HG03521 (cell line): ENCODE measurements around the gene ATP12A.

ENCODE experiments used
- ATAC-seq: cut with Tn5 transposase; IDR thresholded peaks from one replicate; pipeline ENCODE4 v1.9.1; 2021; ENCODE audit warnings: mild to moderate bottlenecking, moderate library complexity; ENCODE audit not compliant: unreplicated experiment

ATP12A gene

GRCh38 chr13:24684600-24684998, 4.4 kb downstream of the ATP12A start:
- ATAC-seq, result no peak

- ATAC-seq, result no peak
Measured at GRCh38 chr13:24685314-24685713, 5.1 kb downstream of the ATP12A start.

- ATAC-seq, result no peak
Measured at GRCh38 chr13:24687611-24688010, 7.4 kb downstream of the ATP12A start.

- ATAC-seq, result no peak
Measured at GRCh38 chr13:24688111-24688510, 7.9 kb downstream of the ATP12A start.

GRCh38 chr13:24688950-24689349, 8.7 kb downstream of the ATP12A start:
- ATAC-seq, result no peak

GRCh38 chr13:24691381-24691780, 11.2 kb downstream of the ATP12A start:
- no peak for ATAC-seq

- no peak for ATAC-seq
Measured at GRCh38 chr13:24692561-24692960, 12.4 kb downstream of the ATP12A start.

GRCh38 chr13:24693862-24694471, 13.8 kb downstream of the ATP12A start:
- ATAC-seq, result no peak

GRCh38 chr13:24694907-24695306, 14.7 kb downstream of the ATP12A start:
- no peak for ATAC-seq

GRCh38 chr13:24698686-24699085, 18.5 kb downstream of the ATP12A start:
- no peak for ATAC-seq

- ATAC-seq, result no peak
Measured at GRCh38 chr13:24699541-24699940, 19.3 kb downstream of the ATP12A start.

- no peak for ATAC-seq
Measured at GRCh38 chr13:24700539-24700938, 20.3 kb downstream of the ATP12A start.

GRCh38 chr13:24706886-24707585, 26.8 kb downstream of the ATP12A start:
- no peak for ATAC-seq

GRCh38 chr13:24709186-24709913, 29.1 kb downstream of the ATP12A start:
- ATAC-seq, result no peak

- no peak for ATAC-seq
Measured at GRCh38 chr13:24713022-24713421, 32.8 kb downstream of the ATP12A start.

GRCh38 chr13:24716011-24716410, 35.8 kb downstream of the ATP12A start:
- ATAC-seq, result no peak

GRCh38 chr13:24716446-24716845, 36.2 kb downstream of the ATP12A start:
- no peak for ATAC-seq

GRCh38 chr13:24717217-24717616, 37.0 kb downstream of the ATP12A start:
- ATAC-seq, result no peak

GRCh38 chr13:24718192-24718965, 38.2 kb downstream of the ATP12A start:
- ATAC-seq, result no peak

- ATAC-seq, result no peak
Measured at GRCh38 chr13:24719139-24719538, 38.9 kb downstream of the ATP12A start.

GRCh38 chr13:24723206-24723605, 43.0 kb downstream of the ATP12A start:
- ATAC-seq, result no peak
